Measurements from ENCODE around the gene ARSG. TPM values are rescaled to one million over a fixed set of nuclear protein-coding genes. Genes with fewer than 3 reads are reported as not detected.

ARSG gene
- total and polyA plus RNA-seq, 2 of the 4 experiments (the other 2 are of a cell fraction), result 2.9 to 3.0 TPM

- no peak overlapping the region for H3K4me3 ChIP-seq (ENCODE audit: insufficient read depth, low read depth, low read length)
- H2BK20ac ChIP-seq (ENCODE audit: low read depth, low read length), result no peak overlapping the region
- no peak overlapping the region for H4K91ac ChIP-seq (ENCODE audit: insufficient read depth, low read depth, low read length)
- ChIA-PET POLR2A (ENCODE audit: unreplicated experiment) (no interaction called here), CTCF (interaction anchor here (1.6 kb wide), 1 partner anchor 21 kb away, joined by 4 read pairs; no protein-coding TSS in a partner anchor)
- H3K56ac ChIP-seq (ENCODE audit: extremely low read depth, insufficient read depth, low read length), result no peak overlapping the region
- intact Hi-C loops (cut with micrococcal nuclease), result no loop called here
- no peak overlapping the region for H3K9ac ChIP-seq (ENCODE audit: low read depth, low read length)
- H2AK5ac ChIP-seq (ENCODE audit: low read depth, low read length), result no peak overlapping the region
- H3K9me1 ChIP-seq (ENCODE audit: insufficient read depth, low read length), result no peaks in the 10 kb centered on the region; the same call in 1 of the 2 replicates
- no peak overlapping the region for H3K18ac ChIP-seq (ENCODE audit: low read depth, low read length)
- H3K14ac ChIP-seq (replicated peaks; ENCODE audit: low read depth, low read length), result no peak overlapping the region
- H2BK120ac ChIP-seq (ENCODE audit: low read depth, low read length), result no peak overlapping the region
- H3K23ac ChIP-seq (ENCODE audit: low read depth, low read length), result no peak overlapping the region
- H3K36me3 ChIP-seq (ENCODE audit: control insufficient read depth, insufficient read depth, low read length), result peaks cover 37% of the 10 kb centered on the region
- H3K27ac ChIP-seq (ENCODE audit: insufficient read depth, low read length), result no peak overlapping the region
- peaks cover 7% of the 10 kb centered on the region; the same call in 1 of the 2 replicates for H3K9me3 ChIP-seq (ENCODE audit: control insufficient read depth, insufficient read depth, low read length)
- dilution Hi-C loops (cut with HindIII; ENCODE audit: low sequenced_read_pairs, unreplicated experiment), result no loop called here
- no peak overlapping the region for H2AK9ac ChIP-seq (replicated peaks; ENCODE audit: low read depth, low read length, poor library complexity)
- no peak overlapping the region for H3K4ac ChIP-seq (ENCODE audit: low read depth, low read length)
- no peak for ATAC-seq (ENCODE audit: low read depth)
- H2AFZ ChIP-seq (replicated peaks; ENCODE audit: low read length, poor library complexity), result no peak overlapping the region
- no peaks in the 10 kb centered on the region for H3K27me3 ChIP-seq (ENCODE audit: control insufficient read depth, insufficient read depth, low read length)
- no peak for DNase-seq
- no peaks in the 10 kb centered on the region for H4K20me1 ChIP-seq (ENCODE audit: insufficient read depth, low read length)
- H4K8ac ChIP-seq (ENCODE audit: low read depth in 2 of 2, low read length in 2 of 2), result no peak overlapping the region
- in situ Hi-C loops (cut with MboI; ENCODE audit: low sequenced_read_pairs), result no loop called here
- no peaks in the 10 kb centered on the region for H3K79me1 ChIP-seq (ENCODE audit: low read depth in 1 of 2, low read length in 2 of 2)
- no TSS peak for BruUV-seq (replicated peaks)
- whole genome bisulfite sequencing, 2 experiments (ENCODE audit: extremely low coverage in 2 of 2, insufficient read length in 1 of 2), result 95% methylated on average over 10 of the region's 14 CpGs; no CpG with 5 or more reads in 1 of the 2 experiments
- no peaks in the 10 kb centered on the region for H3K4me1 ChIP-seq (ENCODE audit: control insufficient read depth, insufficient read depth, low read length)
- H3K4me2 ChIP-seq (ENCODE audit: low read depth, low read length), result no peak overlapping the region
- H2BK15ac ChIP-seq (ENCODE audit: low read depth, low read length), result no peak overlapping the region
- no peak overlapping the region for H4K5ac ChIP-seq (ENCODE audit: low read depth, low read length)
- no peak overlapping the region for H2BK5ac ChIP-seq (ENCODE audit: low read depth, low read length, poor library complexity, severe bottlenecking)
- no peak for TF ChIP-seq BHLHE40 (IDR thresholded peaks at IDR 0.05; ENCODE audit: low read depth, low read length)
- no peak for TF ChIP-seq MAZ (IDR thresholded peaks at IDR 0.05; ENCODE audit: borderline replicate concordance, low read depth, low read length)
- no peak for TF ChIP-seq RCOR1 (IDR thresholded peaks at IDR 0.05; ENCODE audit: insufficient replicate concordance, low read length)
- no peak for TF ChIP-seq MXI1 (IDR thresholded peaks at IDR 0.05; ENCODE audit: borderline replicate concordance, low read depth, low read length)
- TF ChIP-seq, protein P1, sequence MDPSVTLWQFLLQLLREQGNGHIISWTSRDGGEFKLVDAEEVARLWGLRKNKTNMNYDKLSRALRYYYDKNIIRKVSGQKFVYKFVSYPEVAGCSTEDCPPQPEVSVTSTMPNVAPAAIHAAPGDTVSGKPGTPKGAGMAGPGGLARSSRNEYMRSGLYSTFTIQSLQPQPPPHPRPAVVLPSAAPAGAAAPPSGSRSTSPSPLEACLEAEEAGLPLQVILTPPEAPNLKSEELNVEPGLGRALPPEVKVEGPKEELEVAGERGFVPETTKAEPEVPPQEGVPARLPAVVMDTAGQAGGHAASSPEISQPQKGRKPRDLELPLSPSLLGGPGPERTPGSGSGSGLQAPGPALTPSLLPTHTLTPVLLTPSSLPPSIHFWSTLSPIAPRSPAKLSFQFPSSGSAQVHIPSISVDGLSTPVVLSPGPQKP (IDR thresholded peaks at IDR 0.05; ENCODE audit: borderline replicate concordance, low read depth, low read length), result no peak
- TF ChIP-seq POLR2A (IDR thresholded peaks at IDR 0.05; ENCODE audit: low read depth, low read length), result no peak
- TF ChIP-seq CHD1 (IDR thresholded peaks at IDR 0.05; ENCODE audit: low read depth, low read length), result no peak
- TF ChIP-seq USF2 (IDR thresholded peaks at IDR 0.05; ENCODE audit: low read depth, low read length), result no peak
- no peak for TF ChIP-seq CEBPB (IDR thresholded peaks at IDR 0.05; ENCODE audit: low read depth, low read length)
- TF ChIP-seq NFE2L2 (IDR thresholded peaks at IDR 0.05; ENCODE audit: low read depth, low read length), result no peak
- no peak for TF ChIP-seq FOS (IDR thresholded peaks at IDR 0.05; ENCODE audit: low read depth, low read length)
Observed at GRCh38 chr17:68420065-68420464, 128.8 kb downstream of the ARSG start.

Data from IMR-90 (cell line).